IMR-90 (cell line): ENCODE results near the gene PLIN5.

Experiments
- BHLHE40 ChIP-seq: fragments of 150-350 bp; IDR thresholded peaks from 2 replicates; pipeline ENCODE4 v1.6.1; 2016; ENCODE audit warnings: mild to moderate bottlenecking, low read depth, low read length
- CTCF ChIP-seq: conservative IDR thresholded peaks from 2 replicates; pipeline ENCODE4 v1.5.1; 2012; ENCODE audit warnings: mild to moderate bottlenecking, low read depth, low read length, improper control_type of control experiment
- FOS ChIP-seq: fragments of 150-350 bp; IDR thresholded peaks from 2 replicates; pipeline ENCODE4 v1.6.1; 2016; ENCODE audit warnings: low read depth, low read length
- MAFK ChIP-seq: IDR thresholded peaks from 2 replicates; pipeline ENCODE4 v1.6.1; 2012; ENCODE audit warnings: low read depth, low read length, improper control_type of control experiment
- POLR2A ChIP-seq: IDR thresholded peaks from 2 replicates; pipeline ENCODE4 v1.6.1; 2012; ENCODE audit warnings: mild to moderate bottlenecking, low read depth, low read length
- RAD21 ChIP-seq: IDR thresholded peaks from 2 replicates; pipeline ENCODE4 v1.6.1; 2012; ENCODE audit warnings: low read length, improper control_type of control experiment
- SMC3 ChIP-seq: fragments of 150-350 bp; IDR thresholded peaks from 2 replicates; pipeline ENCODE4 v1.6.1; 2016; ENCODE audit warnings: low read depth, mild to moderate bottlenecking, antibody characterized with exemption, low read length, moderate library complexity

- TF ChIP-seq RAD21: no peak
- TF ChIP-seq CTCF: no peak
- no peak for TF ChIP-seq MAFK
- TF ChIP-seq POLR2A: no peak
- TF ChIP-seq BHLHE40: no peak
- TF ChIP-seq SMC3: no peak
- no peak for TF ChIP-seq FOS
Observed at GRCh38 chr19:4581666-4582553, 46.9 kb upstream of the PLIN5 start.
